GM13977 (cell line): Measurements from ENCODE around the gene FGFRL1.

Source experiments
- DNase-seq: peaks from one replicate; pipeline ENCODE4 v3.0.0; 2012; ENCODE audit warnings: low spot score
- in situ Hi-C: fragments of 300-500 bp; cut with MboI; formaldehyde crosslinking; loops from one replicate; pipeline ENCODE4 v1.12.0; 2022; ENCODE audit warnings: low sequenced_read_pairs, low pct_unique_long_range_greater_than_20kb, mixed read lengths, inconsistent platforms; ENCODE audit not compliant: unreplicated experiment
- TF ChIP-seq, protein P1 (sequence below): IDR thresholded peaks from 2 replicates; pipeline ENCODE4 v1.5.1; 2012; ENCODE audit warnings: mild to moderate bottlenecking, control low read depth; ENCODE audit not compliant: insufficient read depth; ENCODE audit errors: extremely low read depth, missing control alignments

Gene FGFRL1

DNA sequence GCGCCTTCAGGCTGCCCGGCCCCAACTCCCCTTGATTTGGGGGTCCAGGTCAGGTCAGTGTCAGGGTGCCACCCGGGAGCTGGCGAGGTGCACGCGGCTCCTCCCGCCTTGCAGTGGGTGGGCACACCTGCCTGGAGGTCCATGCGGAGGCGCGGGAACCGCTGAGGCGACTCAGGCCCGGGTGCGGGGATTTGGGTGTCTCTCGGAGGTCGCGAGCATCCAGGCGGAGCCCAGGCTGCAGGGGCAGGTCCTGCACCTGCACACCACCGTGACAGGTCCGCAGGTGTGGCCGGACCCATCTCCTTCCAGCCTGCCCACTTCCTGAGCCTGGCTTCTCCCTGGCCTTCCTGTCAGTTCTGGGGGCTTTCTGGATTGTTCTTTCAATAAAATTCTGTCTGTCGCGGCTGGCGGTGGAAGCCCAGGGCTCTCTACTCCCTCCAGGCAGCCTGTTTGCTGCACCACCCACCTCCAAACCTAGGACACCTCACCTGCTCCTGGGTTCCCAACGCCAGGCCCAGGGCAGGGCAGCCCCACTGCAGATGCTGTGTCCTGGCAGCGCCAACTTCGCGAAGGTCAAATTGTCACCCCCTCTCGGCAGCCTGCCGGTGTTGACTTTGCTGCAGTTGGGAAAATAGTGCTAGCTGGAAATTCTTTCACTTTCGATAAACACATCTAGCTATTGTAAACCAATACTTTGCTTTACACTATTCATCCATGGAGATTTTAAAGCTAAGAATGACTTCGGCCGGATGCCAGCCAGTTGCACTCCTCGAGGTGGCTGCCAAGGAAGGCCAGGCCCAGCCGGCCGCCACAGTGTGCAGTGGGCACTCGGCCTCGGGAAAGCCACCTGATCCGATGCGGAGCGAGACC is 35.9 kb downstream of the FGFRL1 start:
- in situ Hi-C loops = no loop called here
- DNase-seq = no peak
- TF ChIP-seq, protein P1, sequence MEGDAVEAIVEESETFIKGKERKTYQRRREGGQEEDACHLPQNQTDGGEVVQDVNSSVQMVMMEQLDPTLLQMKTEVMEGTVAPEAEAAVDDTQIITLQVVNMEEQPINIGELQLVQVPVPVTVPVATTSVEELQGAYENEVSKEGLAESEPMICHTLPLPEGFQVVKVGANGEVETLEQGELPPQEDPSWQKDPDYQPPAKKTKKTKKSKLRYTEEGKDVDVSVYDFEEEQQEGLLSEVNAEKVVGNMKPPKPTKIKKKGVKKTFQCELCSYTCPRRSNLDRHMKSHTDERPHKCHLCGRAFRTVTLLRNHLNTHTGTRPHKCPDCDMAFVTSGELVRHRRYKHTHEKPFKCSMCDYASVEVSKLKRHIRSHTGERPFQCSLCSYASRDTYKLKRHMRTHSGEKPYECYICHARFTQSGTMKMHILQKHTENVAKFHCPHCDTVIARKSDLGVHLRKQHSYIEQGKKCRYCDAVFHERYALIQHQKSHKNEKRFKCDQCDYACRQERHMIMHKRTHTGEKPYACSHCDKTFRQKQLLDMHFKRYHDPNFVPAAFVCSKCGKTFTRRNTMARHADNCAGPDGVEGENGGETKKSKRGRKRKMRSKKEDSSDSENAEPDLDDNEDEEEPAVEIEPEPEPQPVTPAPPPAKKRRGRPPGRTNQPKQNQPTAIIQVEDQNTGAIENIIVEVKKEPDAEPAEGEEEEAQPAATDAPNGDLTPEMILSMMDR = no peak

GRCh38 chr4:1047976-1048772 is 36.7 kb downstream of the FGFRL1 start:
- no peak for DNase-seq
- in situ Hi-C loops = no loop called here
- TF ChIP-seq, protein P1 = no peak

- in situ Hi-C loops = no loop called here
- TF ChIP-seq, protein P1 = no peak
- DNase-seq = no peak
Measured at GRCh38 chr4:1048773-1049590, 37.6 kb downstream of the FGFRL1 start.

- no peak for DNase-seq
- in situ Hi-C loops = no loop called here
- TF ChIP-seq, protein P1 = no peak
Measured at GRCh38 chr4:1049591-1049905, 38.1 kb downstream of the FGFRL1 start.

GRCh38 chr4:1050486-1051213 is 39.2 kb downstream of the FGFRL1 start:
- no peak for DNase-seq
- in situ Hi-C loops = no loop called here

More at GRCh38 chr4:1050486-1051213, 39.2 kb downstream of the FGFRL1 start:
- TF ChIP-seq, protein P1 = no peak
